Endothelial cell (in vitro differentiated cells): ENCODE results near the gene ME1. TPM values are rescaled to one million over a fixed set of nuclear protein-coding genes. Genes with fewer than 3 reads are reported as not detected.

Experiments
- DNase-seq: peaks from one replicate; pipeline ENCODE4 v3.0.0; 2021; ENCODE audit warnings: low spot score
- H3K27ac Mint-ChIP-seq: one replicate; pipeline ENCODE4 v1.8.0; 2021; ENCODE audit warnings: mixed read lengths, inconsistent platforms; ENCODE audit not compliant: unreplicated experiment
- H3K27me3 Mint-ChIP-seq: one replicate; pipeline ENCODE4 v1.8.0; 2021; ENCODE audit warnings: mild to moderate bottlenecking, moderate library complexity, mixed read lengths, inconsistent platforms; ENCODE audit not compliant: unreplicated experiment
- H3K36me3 Mint-ChIP-seq: one replicate; pipeline ENCODE4 v1.8.0; 2021; ENCODE audit warnings: mild to moderate bottlenecking, low read depth, mixed read lengths, inconsistent platforms; ENCODE audit not compliant: unreplicated experiment
- H3K4me1 Mint-ChIP-seq: one replicate; pipeline ENCODE4 v1.8.0; 2021; ENCODE audit warnings: mild to moderate bottlenecking, mixed read lengths, inconsistent platforms; ENCODE audit not compliant: unreplicated experiment
- H3K4me3 Mint-ChIP-seq: one replicate; pipeline ENCODE4 v1.8.0; 2021; ENCODE audit warnings: mild to moderate bottlenecking, mixed read lengths, inconsistent platforms; ENCODE audit not compliant: unreplicated experiment
- H3K9me3 Mint-ChIP-seq: one replicate; pipeline ENCODE4 v1.8.0; 2021; ENCODE audit warnings: mixed read lengths, inconsistent platforms; ENCODE audit not compliant: unreplicated experiment
- CTCF ChIP-seq: fragments of 200-600 bp; sonication (generic); IDR thresholded peaks from one replicate; pipeline ENCODE4 v1.5.0; 2021; ENCODE audit warnings: antibody characterized with exemption; ENCODE audit not compliant: unreplicated experiment
- total RNA-seq: library from RNA; stranded (reverse); fragmentation: NEBNext Ultra II Directional; extraction: Animal tissue kit (Norgen Biotek cat#: 25700); gene quantifications from one replicate; pipeline ENCODE4 v1.2.1, GENCODE V29; 2021; ENCODE audit not compliant: unreplicated experiment

ME1 gene
- total RNA-seq, 1 donor from 2014 or later: 13.4 TPM

DNA sequence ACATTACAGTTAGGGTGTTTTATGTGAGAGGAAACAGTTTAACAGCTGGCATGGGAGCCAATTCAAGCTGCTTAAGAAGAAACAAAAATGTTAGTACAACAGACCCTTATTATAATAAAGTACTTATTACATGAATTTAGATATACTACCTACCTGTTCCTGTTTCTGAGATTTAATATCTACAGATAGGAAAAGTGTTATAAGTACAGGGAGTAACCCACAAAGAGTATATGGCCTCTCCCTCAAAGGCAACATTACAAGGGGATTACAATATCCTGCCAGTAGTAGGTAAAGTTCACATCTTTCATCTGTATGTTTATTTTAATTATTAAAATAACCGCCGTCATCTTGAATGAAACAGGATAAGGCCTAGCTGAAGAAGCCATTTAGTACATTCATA is 1.8 kb upstream of the ME1 start:
- no peaks in the 10 kb centered on the region for H3K9me3 Mint-ChIP-seq
- peaks cover 3% of the 10 kb centered on the region for H3K27me3 Mint-ChIP-seq
- no peak for DNase-seq
- no peak overlapping the region for H3K4me3 Mint-ChIP-seq
- peaks cover 8% of the 10 kb centered on the region for H3K4me1 Mint-ChIP-seq
- no peaks in the 10 kb centered on the region for H3K36me3 Mint-ChIP-seq
- no peak overlapping the region for H3K27ac Mint-ChIP-seq
- no peak for TF ChIP-seq CTCF

- Mint-ChIP-seq H3K9me3 (no peaks in the 10 kb centered on the region), H3K36me3 (no peaks in the 10 kb centered on the region), H3K27ac (no peak overlapping the region), H3K4me3 (peak overlapping the region; percentile 31), H3K4me1 (peaks cover 8% of the 10 kb centered on the region), H3K27me3 (peaks cover 3% of the 10 kb centered on the region)
- TF ChIP-seq CTCF: no peak
- no peak for DNase-seq
Measured at GRCh38 chr6:83431545-83432155, 799 bp upstream of the ME1 start.

DNA sequence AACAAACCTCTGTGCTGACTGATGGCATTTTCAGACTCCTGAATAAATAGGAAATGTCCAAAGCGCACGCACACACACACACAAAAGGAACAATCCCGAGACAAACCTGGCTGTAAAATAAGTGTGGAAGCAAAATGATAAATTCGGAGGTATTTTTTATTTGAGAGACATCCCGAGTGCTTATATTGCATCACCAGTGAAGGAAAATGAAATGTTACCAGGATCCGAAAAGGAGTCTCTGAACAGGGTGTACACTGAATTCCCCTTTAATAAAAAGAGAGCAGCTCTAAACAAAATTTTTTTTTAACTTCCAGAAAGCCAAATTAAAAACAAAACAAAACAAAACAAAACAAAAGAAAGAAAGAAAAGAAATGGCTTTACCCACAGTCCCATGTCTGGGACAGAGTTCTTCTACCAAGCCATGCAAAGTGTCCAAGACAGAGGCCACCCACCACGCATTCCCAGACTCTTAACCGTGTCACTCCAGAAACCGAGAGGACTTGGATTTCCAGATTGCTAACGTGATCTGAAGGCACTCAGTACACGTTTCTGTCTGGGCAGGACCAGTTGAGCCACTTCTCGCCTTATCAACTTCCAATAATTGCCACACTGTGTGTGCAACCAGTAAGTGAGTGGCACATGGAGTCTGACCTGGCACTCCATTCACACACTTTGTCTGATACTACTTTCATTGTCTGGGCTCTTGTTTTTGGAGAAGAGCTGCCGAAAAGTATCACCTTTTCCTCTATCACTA is 817 bp downstream of the ME1 start:
- no peak for DNase-seq
- TF ChIP-seq CTCF: no peak
- Mint-ChIP-seq H3K27ac (no peak overlapping the region), H3K4me3 (peak overlapping the region; percentile 86), H3K4me1 (peaks cover 8% of the 10 kb centered on the region), H3K36me3 (peaks cover 8% of the 10 kb centered on the region), H3K27me3 (peaks cover 3% of the 10 kb centered on the region), H3K9me3 (no peaks in the 10 kb centered on the region)

DNA sequence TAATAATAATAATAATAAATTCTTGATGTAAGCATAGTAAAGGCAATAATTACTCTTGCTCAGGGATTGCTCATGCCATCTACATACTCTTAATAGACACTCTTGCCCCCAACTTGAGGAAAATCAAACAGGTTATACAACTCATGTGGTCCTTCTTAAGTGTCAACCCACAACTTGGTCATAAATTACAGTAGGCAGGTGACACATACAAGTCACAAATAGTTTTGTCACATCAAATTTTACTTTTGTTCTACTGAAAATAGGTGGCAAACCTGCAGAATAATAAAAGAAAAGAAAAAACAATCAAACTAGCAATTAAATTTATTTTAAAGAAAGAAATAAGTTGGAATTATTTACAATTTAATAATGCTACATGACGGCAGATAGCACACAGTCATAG is 1.6 kb downstream of the ME1 start:
- peaks cover 3% of the 10 kb centered on the region for H3K27me3 Mint-ChIP-seq
- H3K4me3 Mint-ChIP-seq: peak overlapping the region; percentile 86
- H3K27ac Mint-ChIP-seq: no peak overlapping the region
- H3K9me3 Mint-ChIP-seq: no peaks in the 10 kb centered on the region
- no peak for TF ChIP-seq CTCF
- H3K36me3 Mint-ChIP-seq: peaks cover 11% of the 10 kb centered on the region
- H3K4me1 Mint-ChIP-seq: peaks cover 8% of the 10 kb centered on the region
- DNase-seq: no peak

DNA sequence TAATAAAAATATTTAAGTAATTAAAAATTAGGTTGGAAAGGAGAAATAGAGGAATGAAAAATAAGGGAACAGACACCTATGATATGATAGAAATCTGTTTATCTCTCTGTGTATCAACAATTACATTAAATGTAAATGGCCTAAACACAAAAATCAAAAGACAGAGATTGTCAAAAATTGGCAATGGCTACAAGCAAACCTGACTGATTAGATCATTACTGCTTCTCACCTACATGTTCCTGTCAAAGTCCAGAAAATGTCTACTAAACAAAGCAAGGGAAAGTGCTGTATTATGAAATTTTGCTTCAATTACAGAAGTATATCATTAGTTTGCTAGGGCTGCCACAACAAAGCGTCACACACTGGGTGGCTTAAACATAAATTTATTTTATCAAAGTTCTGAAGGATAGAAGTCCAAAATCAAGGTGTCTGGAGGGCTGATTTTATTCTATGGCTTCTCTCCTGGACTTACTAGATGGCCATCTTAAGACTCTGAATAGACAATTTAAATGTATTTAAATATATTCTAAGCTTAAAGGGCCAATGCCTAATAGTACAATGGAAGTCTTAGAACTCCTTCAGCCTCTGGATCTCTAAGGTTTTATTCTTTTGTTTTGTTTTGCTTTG is 6.3 kb downstream of the ME1 start:
- Mint-ChIP-seq H3K9me3 (no peaks in the 10 kb centered on the region), H3K27me3 (no peaks in the 10 kb centered on the region), H3K36me3 (peaks cover 17% of the 10 kb centered on the region), H3K27ac (no peak overlapping the region), H3K4me1 (peaks cover 6% of the 10 kb centered on the region), H3K4me3 (no peak overlapping the region)
- no peak for DNase-seq
- TF ChIP-seq CTCF: no peak
